ENCODE results near the gene SNX11. TPM values are rescaled to one million over a fixed set of nuclear protein-coding genes. Genes with fewer than 3 reads are reported as not detected.

The SNX11 gene
- total RNA-seq, 1 experiment from 2014 or later: 26.8 TPM

- Histone ChIP-seq H3K4me2 (ENCODE audit: low read length) (no peak overlapping the region), H3K9me2 (ENCODE audit: insufficient read depth) (no peaks in the 10 kb centered on the region), H2AFZ (ENCODE audit: low read depth, low read length, poor library complexity, severe bottlenecking) (no peak overlapping the region), H4K20me1 (ENCODE audit: insufficient read depth) (no peaks in the 10 kb centered on the region), H3K27me3 (ENCODE audit: insufficient read depth, low read length) (0 out of 2 replicates have a peak, but pooled peaks cover 2% of the 10 kb centered on the region), H3K27ac (ENCODE audit: low read depth, low read length) (no peak overlapping the region), H3K9ac (ENCODE audit: low read length) (no peak overlapping the region), H3K79me2 (ENCODE audit: insufficient read depth, low read length) (no peaks in the 10 kb centered on the region), H3K9me3 (ENCODE audit: control insufficient read depth in 1 of 2, insufficient read depth in 1 of 2, low read depth in 1 of 2, low read length in 2 of 2) (no peaks in the 10 kb centered on the region), H3K4me1 (ENCODE audit: control insufficient read depth in 1 of 2, insufficient read depth in 2 of 2, low read length in 2 of 2) (no peaks in the 10 kb centered on the region), H3K36me3 (ENCODE audit: control insufficient read depth in 1 of 2, insufficient read depth in 2 of 2, low read length in 2 of 2) (no peaks in the 10 kb centered on the region), H3K4me3 (replicated peaks in 1 of 2; ENCODE audit: low read depth in 1 of 2, low read length in 2 of 2) (no peak overlapping the region)
- DNase-seq (ENCODE audit: low read depth, low spot score) (no peak), ATAC-seq (no peak)
- intact Hi-C loops (cut with micrococcal nuclease): no loop called here
- ChIA-PET CTCF (no interaction called here), RAD21 (ENCODE audit: low non-redundant PET in 1 of 2, low total read pairs in 2 of 2, uncharacterized antibody in 2 of 2, unreplicated experiment in 2 of 2) (no interaction called here), POLR2A (no interaction called here)
- TF ChIP-seq REST (IDR thresholded peaks at IDR 0.05; ENCODE audit: low read depth): no peak
- no peak for TF ChIP-seq SRF (IDR thresholded peaks at IDR 0.05; ENCODE audit: low read depth)
- no peak for TF ChIP-seq ZNF274 (IDR thresholded peaks at IDR 0.05; ENCODE audit: low read depth, low read length)
- no peak for TF ChIP-seq EZH2phosphoT487 (IDR thresholded peaks at IDR 0.05; ENCODE audit: borderline replicate concordance)
- no peak for TF ChIP-seq TCF7L2 (IDR thresholded peaks at IDR 0.05; ENCODE audit: borderline replicate concordance, extremely low read depth, insufficient read depth, insufficient read length)
- no peak for TF ChIP-seq FOSL1 (IDR thresholded peaks at IDR 0.05; ENCODE audit: low read depth)
- no peak for TF ChIP-seq ZFX (IDR thresholded peaks at IDR 0.05)
- BruUV-seq (replicated peaks): no TSS peak
Measured at GRCh38 chr17:48144231-48144630, 36.7 kb downstream of the SNX11 start.
